Jurkat, Clone E6-1 (cell line): ENCODE measurements around the gene DDB1.
"Not testable (repeated sequence)": the region's sequence is repeated elsewhere in the genome, so short reads cannot be mapped to it uniquely, and the experiment has no call there.

Experiments used
- DNase-seq: peaks from one replicate; pipeline ENCODE4 v3.0.0-alpha.2; 2011; ENCODE audit warnings: low read depth, low spot score
- H3K4me3 ChIP-seq: 2 replicates; pipeline ENCODE4 v1.5.1; 2011; ENCODE audit warnings: mild to moderate bottlenecking, low read length, control low read depth, moderate library complexity

The DDB1 gene

GRCh38 chr11:61250796-61251765 is 81.8 kb downstream of the DDB1 start:
- DNase-seq, H3K4me3 ChIP-seq: not testable (repeated sequence)
